Hepatocyte (in vitro differentiated cells): Measurements from ENCODE around the gene RNF41.

Experiments
- CTCF ChIP-seq: fragments of 200-600 bp; sonication (generic); IDR thresholded peaks from 2 replicates; pipeline ENCODE4 v1.5.1; 2016; ENCODE audit warnings: antibody characterized with exemption, mild to moderate bottlenecking; ENCODE audit not compliant: poor library complexity
- EZH2 ChIP-seq: fragments of 200-600 bp; sonication (generic); IDR thresholded peaks from 2 replicates; pipeline ENCODE4 v1.6.1; 2016; ENCODE audit warnings: antibody characterized with exemption, mild to moderate bottlenecking, borderline replicate concordance

DNA sequence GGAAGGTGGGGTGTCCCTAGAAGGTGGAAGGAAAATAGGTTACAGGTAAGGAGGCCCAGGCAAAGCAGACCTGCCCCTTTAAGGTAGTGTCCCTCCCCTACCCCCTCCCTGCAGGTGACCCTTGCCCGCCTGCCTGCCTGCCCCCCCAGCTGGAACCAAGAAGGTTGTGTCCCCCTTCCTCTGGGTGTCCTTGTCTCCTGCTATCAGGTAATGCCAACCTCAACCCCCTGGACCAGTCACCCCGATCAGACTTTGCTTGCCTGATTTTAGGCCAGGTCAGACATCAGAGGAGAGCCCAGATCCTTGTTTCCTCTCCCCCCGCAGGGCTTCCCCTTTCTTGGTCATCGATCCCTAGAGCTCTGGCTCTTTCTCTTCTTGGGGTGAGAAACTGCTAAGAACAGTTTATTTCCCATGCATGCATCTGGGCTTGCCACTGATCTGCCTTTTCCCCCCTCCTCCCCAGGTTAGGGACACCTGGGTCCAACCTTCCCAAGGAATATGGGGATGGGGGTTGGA lies 8.3 kb upstream of the RNF41 start, which contains the start of gene SLC39A5:
- no peak for TF ChIP-seq CTCF
- TF ChIP-seq EZH2, result no peak
